IMR-90 (cell line): ENCODE data around the gene ZNF486.

Experiments used
- BHLHE40 ChIP-seq: fragments of 150-350 bp; IDR thresholded peaks from 2 replicates; pipeline ENCODE4 v1.6.1; 2016; ENCODE audit warnings: mild to moderate bottlenecking, low read depth, low read length
- CHD1 ChIP-seq: IDR thresholded peaks from 2 replicates; pipeline ENCODE4 v1.6.1; 2012; ENCODE audit warnings: low read depth, low read length, improper control_type of control experiment
- CTCF ChIP-seq: conservative IDR thresholded peaks from 2 replicates; pipeline ENCODE4 v1.5.1; 2012; ENCODE audit warnings: mild to moderate bottlenecking, low read depth, low read length, improper control_type of control experiment
- FOS ChIP-seq: fragments of 150-350 bp; IDR thresholded peaks from 2 replicates; pipeline ENCODE4 v1.6.1; 2016; ENCODE audit warnings: low read depth, low read length
- MAFK ChIP-seq: IDR thresholded peaks from 2 replicates; pipeline ENCODE4 v1.6.1; 2012; ENCODE audit warnings: low read depth, low read length, improper control_type of control experiment
- MAZ ChIP-seq: IDR thresholded peaks from 2 replicates; pipeline ENCODE4 v1.6.1; 2012; ENCODE audit warnings: low read depth, mild to moderate bottlenecking, low read length, improper control_type of control experiment, moderate library complexity, borderline replicate concordance
- MXI1 ChIP-seq: IDR thresholded peaks from 2 replicates; pipeline ENCODE4 v1.6.1; 2012; ENCODE audit warnings: low read depth, mild to moderate bottlenecking, low read length, moderate library complexity, borderline replicate concordance
- POLR2A ChIP-seq: IDR thresholded peaks from 2 replicates; pipeline ENCODE4 v1.6.1; 2012; ENCODE audit warnings: mild to moderate bottlenecking, low read depth, low read length
- RAD21 ChIP-seq: IDR thresholded peaks from 2 replicates; pipeline ENCODE4 v1.6.1; 2012; ENCODE audit warnings: low read length, improper control_type of control experiment
- RCOR1 ChIP-seq: IDR thresholded peaks from 2 replicates; pipeline ENCODE4 v1.6.1; 2012; ENCODE audit warnings: mild to moderate bottlenecking, low read length, improper control_type of control experiment; ENCODE audit not compliant: insufficient replicate concordance
- RFX5 ChIP-seq: IDR thresholded peaks from 2 replicates; pipeline ENCODE4 v1.8.0; 2012; ENCODE audit warnings: low read depth, mild to moderate bottlenecking, low read length, moderate library complexity
- SMC3 ChIP-seq: fragments of 150-350 bp; IDR thresholded peaks from 2 replicates; pipeline ENCODE4 v1.6.1; 2016; ENCODE audit warnings: low read depth, mild to moderate bottlenecking, antibody characterized with exemption, low read length, moderate library complexity
- TF ChIP-seq, protein P1 (sequence below): fragments of 150-350 bp; IDR thresholded peaks from 2 replicates; pipeline ENCODE4 v1.6.1; 2016; ENCODE audit warnings: low read depth, mild to moderate bottlenecking, low read length, moderate library complexity, borderline replicate concordance
- TF ChIP-seq, protein P2 (sequence below): fragments of 150-350 bp; IDR thresholded peaks from 2 replicates; pipeline ENCODE4 v1.6.1; 2017; ENCODE audit warnings: mild to moderate bottlenecking, antibody characterized with exemption, low read length, low read depth

GRCh38 chr19:20247016-20247683 is 80.1 kb downstream of the ZNF486 start:
- TF ChIP-seq MXI1 = no peak
- TF ChIP-seq SMC3 = no peak
- no peak; the same call in 1 of the 2 replicates for TF ChIP-seq CTCF
- TF ChIP-seq RFX5 = no peak
- no peak for TF ChIP-seq POLR2A
- TF ChIP-seq MAFK = no peak
- peak; percentile 33 for TF ChIP-seq RAD21
- TF ChIP-seq BHLHE40 = no peak
- TF ChIP-seq RCOR1 = no peak
- TF ChIP-seq, protein P1, sequence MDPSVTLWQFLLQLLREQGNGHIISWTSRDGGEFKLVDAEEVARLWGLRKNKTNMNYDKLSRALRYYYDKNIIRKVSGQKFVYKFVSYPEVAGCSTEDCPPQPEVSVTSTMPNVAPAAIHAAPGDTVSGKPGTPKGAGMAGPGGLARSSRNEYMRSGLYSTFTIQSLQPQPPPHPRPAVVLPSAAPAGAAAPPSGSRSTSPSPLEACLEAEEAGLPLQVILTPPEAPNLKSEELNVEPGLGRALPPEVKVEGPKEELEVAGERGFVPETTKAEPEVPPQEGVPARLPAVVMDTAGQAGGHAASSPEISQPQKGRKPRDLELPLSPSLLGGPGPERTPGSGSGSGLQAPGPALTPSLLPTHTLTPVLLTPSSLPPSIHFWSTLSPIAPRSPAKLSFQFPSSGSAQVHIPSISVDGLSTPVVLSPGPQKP = no peak
- no peak for TF ChIP-seq CHD1
- no peak for TF ChIP-seq FOS
- TF ChIP-seq, protein P2, sequence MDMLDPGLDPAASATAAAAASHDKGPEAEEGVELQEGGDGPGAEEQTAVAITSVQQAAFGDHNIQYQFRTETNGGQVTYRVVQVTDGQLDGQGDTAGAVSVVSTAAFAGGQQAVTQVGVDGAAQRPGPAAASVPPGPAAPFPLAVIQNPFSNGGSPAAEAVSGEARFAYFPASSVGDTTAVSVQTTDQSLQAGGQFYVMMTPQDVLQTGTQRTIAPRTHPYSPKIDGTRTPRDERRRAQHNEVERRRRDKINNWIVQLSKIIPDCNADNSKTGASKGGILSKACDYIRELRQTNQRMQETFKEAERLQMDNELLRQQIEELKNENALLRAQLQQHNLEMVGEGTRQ = no peak
- TF ChIP-seq MAZ = no peak
